Fibroblast of lung (primary cell): ENCODE results near the gene APBA2.

Experiments used
- CTCF ChIP-seq, 2 donors: IDR thresholded peaks in 1 of 2; conservative IDR thresholded peaks in 1 of 2; 1 replicate in 1 of 2; 2 replicates in 1 of 2; pipeline ENCODE4 v1.5.1; 2011 to 2012; ENCODE audit warnings: low read length in 2 of 2, control low read depth in 1 of 2, inconsistent platforms in 1 of 2, low read depth in 1 of 2, mild to moderate bottlenecking in 1 of 2
- EZH2 ChIP-seq: IDR thresholded peaks from 2 replicates; pipeline ENCODE4 v1.5.1; 2012; ENCODE audit warnings: low read length, control low read depth, mild to moderate bottlenecking; ENCODE audit errors: missing control alignments

- TF ChIP-seq CTCF (conservative IDR thresholded peaks at IDR 0.05 in 1 of 2, IDR thresholded peaks at IDR 0.05 in 1 of 2; ENCODE audit: low read depth in 1 of 2, low read length in 2 of 2) (no peak), EZH2 (no peak)
These were observed 258.3 kb downstream of the APBA2 start for GRCh38 chr15:29143909-29144635.
